SU-DHL-6 (cell line): ENCODE data around the gene CACNA2D1.

Experiments
- EZH2phosphoT487 ChIP-seq: fragments of 200-600 bp; sonication (generic), shearing (Covaris generic); conservative IDR thresholded peaks from 2 replicates; pipeline ENCODE4 v1.6.1; 2018; ENCODE audit warnings: mild to moderate bottlenecking, antibody characterized with exemption, low read length, moderate library complexity, mixed read lengths
- TF ChIP-seq, protein P1 (sequence below): fragments of 200-600 bp; sonication (generic); IDR thresholded peaks from one replicate; pipeline ENCODE4 v1.5.1; 2017; ENCODE audit warnings: antibody characterized with exemption, mild to moderate bottlenecking, low read length, moderate library complexity; ENCODE audit not compliant: insufficient read depth, poor library complexity, severe bottlenecking

DNA sequence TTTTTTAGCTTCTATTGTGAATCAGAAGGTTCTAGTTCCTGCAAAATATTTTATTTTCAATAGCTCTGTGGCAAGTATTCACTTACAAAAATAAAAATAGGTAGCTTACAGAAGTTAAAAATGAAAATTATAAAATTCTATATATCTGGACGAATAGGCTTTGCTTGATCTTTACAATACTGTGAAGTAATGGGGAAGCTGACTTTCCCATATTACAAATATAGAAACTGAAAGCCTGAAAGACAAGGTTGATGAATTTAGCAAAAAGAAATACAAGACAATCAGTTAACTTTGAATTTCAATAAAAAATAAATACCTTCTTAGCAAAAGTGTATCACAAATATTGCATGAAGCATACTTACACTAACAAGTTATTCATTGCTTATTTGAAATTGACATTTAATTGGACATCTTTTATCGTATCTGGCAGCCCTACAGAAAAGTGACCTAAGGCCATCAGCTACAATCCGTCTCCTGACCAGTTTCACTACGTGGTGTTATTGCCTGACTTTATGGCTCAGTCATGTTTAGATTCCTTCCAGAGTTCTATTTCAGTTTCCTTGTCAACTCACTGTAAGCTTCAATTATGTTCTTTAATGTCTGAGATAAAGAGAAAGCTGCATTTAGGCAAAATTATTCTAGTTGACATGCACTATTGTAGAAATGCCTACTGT lies 363.2 kb downstream of the CACNA2D1 start:
- TF ChIP-seq, protein P1, sequence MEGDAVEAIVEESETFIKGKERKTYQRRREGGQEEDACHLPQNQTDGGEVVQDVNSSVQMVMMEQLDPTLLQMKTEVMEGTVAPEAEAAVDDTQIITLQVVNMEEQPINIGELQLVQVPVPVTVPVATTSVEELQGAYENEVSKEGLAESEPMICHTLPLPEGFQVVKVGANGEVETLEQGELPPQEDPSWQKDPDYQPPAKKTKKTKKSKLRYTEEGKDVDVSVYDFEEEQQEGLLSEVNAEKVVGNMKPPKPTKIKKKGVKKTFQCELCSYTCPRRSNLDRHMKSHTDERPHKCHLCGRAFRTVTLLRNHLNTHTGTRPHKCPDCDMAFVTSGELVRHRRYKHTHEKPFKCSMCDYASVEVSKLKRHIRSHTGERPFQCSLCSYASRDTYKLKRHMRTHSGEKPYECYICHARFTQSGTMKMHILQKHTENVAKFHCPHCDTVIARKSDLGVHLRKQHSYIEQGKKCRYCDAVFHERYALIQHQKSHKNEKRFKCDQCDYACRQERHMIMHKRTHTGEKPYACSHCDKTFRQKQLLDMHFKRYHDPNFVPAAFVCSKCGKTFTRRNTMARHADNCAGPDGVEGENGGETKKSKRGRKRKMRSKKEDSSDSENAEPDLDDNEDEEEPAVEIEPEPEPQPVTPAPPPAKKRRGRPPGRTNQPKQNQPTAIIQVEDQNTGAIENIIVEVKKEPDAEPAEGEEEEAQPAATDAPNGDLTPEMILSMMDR, result no peak
- TF ChIP-seq EZH2phosphoT487, result no peak
